Nephron (organoid): ENCODE results near the gene SEMA3A.

Source experiments
- H3K27ac Mint-ChIP-seq, 3 experiments: 2 replicates each; pipeline ENCODE4 v1.8.0; 2020; ENCODE audit warnings: mixed read lengths in 3 of 3, mild to moderate bottlenecking in 2 of 3, moderate library complexity in 1 of 3
- H3K27me3 Mint-ChIP-seq: 2 replicates; pipeline ENCODE4 v1.8.0; 2021; ENCODE audit warnings: low read depth, mild to moderate bottlenecking, moderate library complexity, mixed read lengths
- H3K36me3 Mint-ChIP-seq: 2 replicates; pipeline ENCODE4 v1.8.0; 2020; ENCODE audit warnings: low read depth, mixed read lengths
- H3K4me1 Mint-ChIP-seq: 2 replicates; pipeline ENCODE4 v1.8.0; 2020; ENCODE audit warnings: mixed read lengths
- H3K4me3 Mint-ChIP-seq, 3 experiments: 2 replicates each; pipeline ENCODE4 v1.8.0; 2020; ENCODE audit warnings: mild to moderate bottlenecking in 3 of 3, mixed read lengths in 3 of 3, moderate library complexity in 2 of 3
- H3K9me3 Mint-ChIP-seq: 2 replicates; pipeline ENCODE4 v1.8.0; 2020; ENCODE audit warnings: mixed read lengths
- TF ChIP-seq, protein P1 (sequence below), 3 experiments: fragments of 200-600 bp; sonication (generic); IDR thresholded peaks; one replicate each; pipeline ENCODE4 v1.5.0; 2021; ENCODE audit warnings: antibody characterized with exemption in 3 of 3; ENCODE audit not compliant: unreplicated experiment in 3 of 3

The SEMA3A gene

DNA sequence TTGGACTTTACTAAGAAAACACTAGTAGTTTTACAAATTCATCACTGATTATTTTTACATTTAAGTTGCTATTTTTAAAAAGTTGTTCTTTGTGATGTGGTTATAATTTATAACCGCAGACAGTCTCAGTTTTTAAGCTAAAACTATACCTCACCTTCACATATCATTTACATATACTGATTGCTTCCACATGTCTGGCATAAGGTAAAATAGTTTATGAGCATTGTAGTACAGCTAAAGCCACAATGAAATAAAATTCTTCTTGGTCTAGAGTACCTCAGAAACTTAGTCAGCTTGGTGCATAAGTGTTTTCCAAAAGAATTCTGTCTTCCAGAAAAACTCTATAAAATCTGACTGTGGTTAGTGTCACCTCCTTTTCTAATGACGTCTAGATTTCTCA, 13.0 kb downstream of the SEMA3A start:
- TF ChIP-seq, protein P1, sequence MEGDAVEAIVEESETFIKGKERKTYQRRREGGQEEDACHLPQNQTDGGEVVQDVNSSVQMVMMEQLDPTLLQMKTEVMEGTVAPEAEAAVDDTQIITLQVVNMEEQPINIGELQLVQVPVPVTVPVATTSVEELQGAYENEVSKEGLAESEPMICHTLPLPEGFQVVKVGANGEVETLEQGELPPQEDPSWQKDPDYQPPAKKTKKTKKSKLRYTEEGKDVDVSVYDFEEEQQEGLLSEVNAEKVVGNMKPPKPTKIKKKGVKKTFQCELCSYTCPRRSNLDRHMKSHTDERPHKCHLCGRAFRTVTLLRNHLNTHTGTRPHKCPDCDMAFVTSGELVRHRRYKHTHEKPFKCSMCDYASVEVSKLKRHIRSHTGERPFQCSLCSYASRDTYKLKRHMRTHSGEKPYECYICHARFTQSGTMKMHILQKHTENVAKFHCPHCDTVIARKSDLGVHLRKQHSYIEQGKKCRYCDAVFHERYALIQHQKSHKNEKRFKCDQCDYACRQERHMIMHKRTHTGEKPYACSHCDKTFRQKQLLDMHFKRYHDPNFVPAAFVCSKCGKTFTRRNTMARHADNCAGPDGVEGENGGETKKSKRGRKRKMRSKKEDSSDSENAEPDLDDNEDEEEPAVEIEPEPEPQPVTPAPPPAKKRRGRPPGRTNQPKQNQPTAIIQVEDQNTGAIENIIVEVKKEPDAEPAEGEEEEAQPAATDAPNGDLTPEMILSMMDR (IDR thresholded peaks at IDR 0.05; ENCODE audit: unreplicated experiment in 3 of 3), result no peak
- no peak overlapping the region for H3K4me3 Mint-ChIP-seq
- peaks cover 9% of the 10 kb centered on the region for H3K36me3 Mint-ChIP-seq
- H3K27ac Mint-ChIP-seq, result peak overlapping the region in 2 of 3 experiments; percentile 38 to 41
- H3K4me1 Mint-ChIP-seq, result peaks cover 18% of the 10 kb centered on the region
- no peaks in the 10 kb centered on the region for H3K9me3 Mint-ChIP-seq
- H3K27me3 Mint-ChIP-seq, result no peaks in the 10 kb centered on the region

DNA sequence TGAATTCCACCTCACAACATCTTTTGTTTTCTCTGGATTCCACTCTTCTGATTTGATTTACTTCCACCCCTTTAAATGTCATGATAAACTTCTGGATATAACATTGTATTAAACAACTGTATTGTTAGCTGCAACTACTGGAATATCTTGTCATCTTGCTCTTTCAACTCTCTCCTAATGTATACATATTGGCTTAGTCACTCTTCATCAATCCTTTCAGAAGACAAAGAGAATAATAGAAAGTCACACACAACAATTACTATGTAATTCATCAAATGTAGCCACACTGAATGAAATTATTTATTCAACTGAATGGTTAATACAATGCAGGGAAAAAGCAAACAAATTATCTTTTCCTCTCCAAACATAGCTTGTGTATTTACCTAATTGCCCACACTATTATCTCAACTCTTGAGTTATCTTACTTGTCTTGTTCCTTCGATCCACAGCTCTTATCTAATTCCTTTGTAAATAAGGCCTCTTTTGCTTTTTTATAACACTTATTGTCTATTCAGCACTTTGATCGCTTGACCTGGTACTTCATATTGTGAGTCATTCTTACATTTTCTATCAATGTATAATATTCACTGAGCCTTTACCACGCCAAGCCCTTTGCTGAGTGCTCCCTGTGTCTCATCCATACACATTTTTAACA, 16.7 kb downstream of the SEMA3A start:
- Mint-ChIP-seq H3K27ac (no peak overlapping the region), H3K9me3 (peaks cover 4% of the 10 kb centered on the region), H3K4me3 (no peak overlapping the region), H3K27me3 (no peaks in the 10 kb centered on the region), H3K36me3 (peaks cover 12% of the 10 kb centered on the region), H3K4me1 (peaks cover 10% of the 10 kb centered on the region)
- TF ChIP-seq, protein P1 (IDR thresholded peaks at IDR 0.05; ENCODE audit: unreplicated experiment in 3 of 3), result no peak

DNA sequence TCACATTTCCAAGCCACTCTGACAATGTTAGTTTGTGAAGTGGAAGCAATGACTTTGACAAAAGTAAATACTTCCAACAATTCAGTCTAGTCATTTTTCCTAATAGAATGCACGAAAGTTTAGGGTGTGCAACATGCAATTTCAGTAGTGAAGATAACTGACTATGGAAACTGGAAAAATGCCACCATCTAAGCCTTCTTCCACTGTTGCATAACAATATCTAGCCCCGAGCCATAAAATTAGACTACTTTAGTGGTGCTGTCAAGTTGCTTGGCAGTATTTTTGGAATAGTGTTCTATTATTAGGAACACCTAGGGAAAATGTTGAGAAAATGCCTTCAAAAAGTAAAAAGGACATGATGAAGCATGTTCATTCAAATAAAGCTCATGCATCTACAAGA, 17.9 kb downstream of the SEMA3A start:
- H3K9me3 Mint-ChIP-seq, result peaks cover 4% of the 10 kb centered on the region
- peaks cover 5% of the 10 kb centered on the region for H3K4me1 Mint-ChIP-seq
- H3K36me3 Mint-ChIP-seq, result peaks cover 12% of the 10 kb centered on the region
- H3K27ac Mint-ChIP-seq, result peak overlapping the region in 1 of 3 experiments; percentile 12
- no peak overlapping the region for H3K4me3 Mint-ChIP-seq
- no peaks in the 10 kb centered on the region for H3K27me3 Mint-ChIP-seq
- TF ChIP-seq, protein P1 (IDR thresholded peaks at IDR 0.05; ENCODE audit: unreplicated experiment in 3 of 3), result no peak

DNA sequence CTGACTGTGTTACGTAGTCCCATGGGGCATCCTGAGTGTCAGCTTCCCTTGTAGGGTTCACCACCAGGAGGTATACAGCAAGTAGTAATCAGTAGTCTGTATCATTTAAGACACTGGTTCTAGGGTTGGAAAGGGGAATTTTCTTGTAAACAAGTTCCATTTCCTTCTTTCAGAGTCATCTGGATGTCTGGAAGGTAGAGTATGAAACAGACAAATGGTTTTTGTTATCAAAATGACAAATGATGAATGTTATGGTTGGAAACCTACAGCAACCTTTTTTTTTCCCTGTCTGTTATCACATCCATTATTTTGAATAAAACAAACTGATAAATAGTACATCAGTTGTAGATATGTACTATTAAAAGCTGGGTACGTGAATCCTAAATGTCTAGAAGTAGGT, 19.1 kb downstream of the SEMA3A start:
- H3K4me1 Mint-ChIP-seq, result peaks cover 5% of the 10 kb centered on the region
- no peaks in the 10 kb centered on the region for H3K27me3 Mint-ChIP-seq
- no peak overlapping the region for H3K4me3 Mint-ChIP-seq
- TF ChIP-seq, protein P1 (IDR thresholded peaks at IDR 0.05; ENCODE audit: unreplicated experiment in 3 of 3), result no peak
- H3K9me3 Mint-ChIP-seq, result peaks cover 4% of the 10 kb centered on the region
- peaks cover 12% of the 10 kb centered on the region for H3K36me3 Mint-ChIP-seq
- H3K27ac Mint-ChIP-seq, result no peak overlapping the region

DNA sequence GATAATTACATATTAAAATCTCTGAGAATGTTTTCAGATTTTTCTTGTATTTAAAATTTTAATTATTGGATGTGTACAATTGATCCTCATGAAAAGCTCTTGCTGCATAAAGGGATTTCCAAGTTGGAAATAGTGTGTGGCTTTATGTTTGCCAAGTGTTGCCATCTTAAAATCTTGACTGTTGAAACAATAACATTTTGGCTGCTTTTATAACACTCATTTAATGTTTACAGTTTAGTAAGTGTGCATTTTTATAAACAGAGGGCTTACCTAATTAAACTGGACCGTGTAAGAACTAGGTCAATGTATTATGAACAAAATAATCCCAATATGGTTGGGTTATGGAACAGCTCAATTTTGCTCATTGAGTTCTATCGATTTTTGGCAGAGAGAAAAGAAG, 23.9 kb downstream of the SEMA3A start:
- Mint-ChIP-seq H3K9me3 (peaks cover 4% of the 10 kb centered on the region), H3K27me3 (no peaks in the 10 kb centered on the region), H3K27ac (no peak overlapping the region), H3K4me3 (no peak overlapping the region), H3K4me1 (no peaks in the 10 kb centered on the region), H3K36me3 (peaks cover 12% of the 10 kb centered on the region)
- TF ChIP-seq, protein P1 (IDR thresholded peaks at IDR 0.05; ENCODE audit: unreplicated experiment in 3 of 3), result no peak

DNA sequence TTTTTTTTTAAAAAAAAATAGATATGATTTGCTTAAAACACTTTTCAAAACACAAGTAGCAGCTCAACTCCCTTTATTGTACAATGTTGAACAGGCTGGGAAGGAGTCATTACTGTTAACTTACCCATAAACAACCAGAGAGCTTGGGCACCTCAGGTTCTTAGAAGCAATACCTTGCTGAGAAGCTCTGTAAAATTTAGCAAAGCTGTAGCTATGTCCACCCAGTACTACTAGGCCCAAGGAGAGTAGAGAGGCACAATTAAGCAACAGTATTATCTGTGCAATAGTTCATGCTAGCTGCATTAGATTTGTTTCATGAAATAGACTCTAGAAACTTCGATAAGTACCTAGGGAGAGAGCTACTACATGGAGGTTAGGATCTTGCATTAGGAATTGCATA, 32.0 kb downstream of the SEMA3A start:
- no peak overlapping the region for H3K4me3 Mint-ChIP-seq
- H3K36me3 Mint-ChIP-seq, result no peaks in the 10 kb centered on the region
- peak overlapping the region; percentile 38 to 61 (median 54) for H3K27ac Mint-ChIP-seq
- no peaks in the 10 kb centered on the region for H3K27me3 Mint-ChIP-seq
- TF ChIP-seq, protein P1 (IDR thresholded peaks at IDR 0.05; ENCODE audit: unreplicated experiment in 3 of 3), result no peak
- H3K9me3 Mint-ChIP-seq, result no peaks in the 10 kb centered on the region
- peaks cover 26% of the 10 kb centered on the region for H3K4me1 Mint-ChIP-seq
